ENCODE results near the gene FURIN.
"Not testable (repeated sequence)": the region's sequence is repeated elsewhere in the genome, so short reads cannot be mapped to it uniquely, and the experiment has no call there.

FURIN gene

DNA sequence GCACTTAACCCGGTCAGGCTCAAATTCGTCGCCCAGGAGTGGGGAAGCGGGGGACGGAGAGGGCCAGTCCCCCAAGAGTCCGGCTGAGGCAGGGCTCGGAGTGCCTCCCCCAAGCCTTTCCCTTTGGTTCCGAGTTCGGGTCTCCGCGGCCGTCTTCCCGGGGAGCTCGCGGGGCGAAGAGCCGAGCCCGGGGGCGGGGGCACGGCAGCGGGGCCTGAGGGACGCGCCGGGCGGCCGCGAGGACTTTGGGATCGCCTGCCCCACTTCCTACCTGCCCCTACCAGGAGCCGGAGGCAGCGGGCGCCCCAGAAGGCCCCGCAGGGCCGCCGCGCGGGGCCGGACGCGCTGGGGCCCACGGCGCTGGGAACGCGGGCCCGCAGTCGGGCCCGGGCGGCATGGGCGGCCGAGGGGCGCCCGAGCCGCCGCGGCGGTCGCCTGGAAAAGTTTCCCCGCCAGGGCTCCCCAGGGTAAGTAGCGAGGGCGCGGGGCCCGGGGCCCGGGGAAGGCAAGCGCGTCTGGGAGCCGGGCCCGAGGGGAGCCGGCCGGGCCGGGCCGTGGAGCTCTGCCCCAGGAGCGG, 2.8 kb downstream of the FURIN start:
- DNase-seq = no peak

DNA sequence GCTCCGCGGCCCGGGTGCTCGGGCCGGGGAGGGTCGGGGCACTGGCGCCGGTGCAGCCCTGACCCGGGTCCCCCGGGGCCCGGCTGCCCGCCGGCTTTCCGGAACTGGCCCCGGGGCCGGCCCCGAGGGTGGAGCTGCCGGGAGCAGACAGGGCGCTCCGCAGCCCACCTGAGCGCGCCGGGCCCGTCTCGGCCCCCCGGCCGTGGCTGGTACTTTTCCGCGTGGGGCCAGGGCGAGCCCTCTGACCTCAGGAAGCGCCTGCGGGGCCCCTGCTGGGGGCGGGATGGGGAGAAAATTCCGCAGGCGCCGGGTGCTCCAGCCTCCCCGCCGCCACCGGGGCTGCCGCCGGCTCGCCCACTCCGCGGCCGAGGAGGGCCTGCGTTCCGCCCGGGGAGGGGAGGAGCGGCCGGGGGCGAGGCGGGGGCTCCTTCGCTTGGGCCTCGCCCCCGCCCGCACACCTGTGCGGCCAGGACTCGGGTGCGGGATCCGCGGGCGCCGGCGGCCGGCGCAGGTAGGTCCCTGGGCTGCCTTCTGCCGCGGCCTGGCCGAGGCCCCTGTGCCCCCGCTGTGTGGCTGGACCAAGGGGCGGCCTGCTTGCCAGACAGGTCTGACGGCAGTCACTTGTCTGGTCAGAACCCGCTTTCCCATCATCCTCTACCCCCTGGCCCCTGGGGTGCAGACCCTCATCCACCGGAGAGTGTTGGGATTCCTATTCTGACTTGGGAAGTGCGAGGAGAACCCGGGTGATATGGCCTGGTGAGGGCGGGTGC, 3.5 kb downstream of the FURIN start:
- DNase-seq = no peak

GRCh38 chr15:90872486-90873184, 4.2 kb downstream of the FURIN start:
- no peak for DNase-seq

DNA sequence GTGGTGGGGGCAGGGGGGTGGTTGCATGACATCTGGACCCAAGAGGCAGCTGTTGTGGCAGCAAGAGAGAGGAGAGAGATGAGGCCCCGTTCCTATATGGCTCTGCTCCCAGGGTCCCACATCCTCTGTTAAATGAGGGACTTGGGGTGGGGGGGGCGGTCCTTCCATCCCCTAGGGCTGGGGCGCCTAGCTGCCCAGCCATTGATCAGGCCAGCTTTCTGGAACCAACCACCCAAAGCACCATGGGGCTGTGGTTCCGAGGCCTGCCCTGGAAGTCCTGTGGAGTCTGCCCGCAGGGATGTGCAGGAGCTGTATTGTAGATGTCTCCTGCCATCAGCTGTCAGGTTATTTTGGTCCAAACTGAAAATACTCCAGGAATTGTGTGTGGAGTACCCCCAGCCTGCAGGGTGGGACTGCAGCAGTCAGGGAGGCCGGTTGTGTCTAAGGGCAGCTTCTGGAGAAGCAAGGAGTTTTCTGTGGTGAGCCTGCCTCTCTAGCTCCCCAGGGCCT, 5.2 kb downstream of the FURIN start:
- no peak for DNase-seq

- no peak for DNase-seq
Measured at GRCh38 chr15:90873998-90874605, 5.7 kb downstream of the FURIN start.

DNA sequence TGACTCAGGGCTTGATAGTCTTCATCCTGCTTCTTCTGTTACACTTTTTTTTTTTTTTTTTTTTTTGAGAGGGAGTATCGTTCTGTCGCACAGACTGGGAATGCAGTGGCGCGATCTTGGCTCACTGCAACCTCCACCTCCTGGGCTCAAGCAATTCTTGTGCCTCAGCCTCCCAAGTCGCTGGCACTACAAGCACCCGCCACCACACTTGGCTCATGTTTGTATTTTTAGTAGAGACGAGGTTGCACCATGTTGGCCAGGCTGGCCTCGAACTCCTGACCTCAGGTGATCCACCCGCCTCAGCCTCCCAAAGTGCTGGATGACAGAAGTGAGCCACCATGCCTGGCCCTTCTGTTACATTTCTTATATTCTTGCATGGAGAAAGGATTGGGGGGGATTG, 6.6 kb downstream of the FURIN start:
- DNase-seq = not testable (repeated sequence)

DNA sequence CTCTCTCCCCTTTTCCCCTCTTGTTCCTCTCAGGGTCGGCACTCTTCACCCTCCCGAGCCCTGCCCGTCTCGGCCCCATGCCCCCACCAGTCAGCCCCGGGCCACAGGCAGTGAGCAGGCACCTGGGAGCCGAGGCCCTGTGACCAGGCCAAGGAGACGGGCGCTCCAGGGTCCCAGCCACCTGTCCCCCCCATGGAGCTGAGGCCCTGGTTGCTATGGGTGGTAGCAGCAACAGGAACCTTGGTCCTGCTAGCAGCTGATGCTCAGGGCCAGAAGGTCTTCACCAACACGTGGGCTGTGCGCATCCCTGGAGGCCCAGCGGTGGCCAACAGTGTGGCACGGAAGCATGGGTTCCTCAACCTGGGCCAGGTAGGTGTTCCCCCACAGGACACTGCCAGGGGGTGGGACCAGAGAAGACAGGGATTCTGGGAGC, 7.2 kb downstream of the FURIN start:
- DNase-seq = no peak

DNA sequence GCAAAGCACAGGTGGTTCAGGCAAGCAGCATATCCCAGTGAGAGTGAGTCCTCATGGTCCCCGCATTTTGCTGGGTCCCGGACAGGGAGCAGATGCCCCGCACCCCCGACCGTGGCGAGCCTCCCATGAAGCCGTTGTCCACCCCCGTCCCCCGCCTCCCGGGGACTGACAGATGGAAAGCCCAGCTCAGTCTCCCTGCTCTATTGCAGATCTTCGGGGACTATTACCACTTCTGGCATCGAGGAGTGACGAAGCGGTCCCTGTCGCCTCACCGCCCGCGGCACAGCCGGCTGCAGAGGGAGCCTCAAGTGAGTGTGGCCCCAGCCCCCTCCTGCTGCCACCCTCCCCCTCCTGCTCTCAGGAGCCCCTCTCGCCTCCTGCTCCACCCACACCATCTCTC, 7.7 kb downstream of the FURIN start:
- no peak for DNase-seq

DNA sequence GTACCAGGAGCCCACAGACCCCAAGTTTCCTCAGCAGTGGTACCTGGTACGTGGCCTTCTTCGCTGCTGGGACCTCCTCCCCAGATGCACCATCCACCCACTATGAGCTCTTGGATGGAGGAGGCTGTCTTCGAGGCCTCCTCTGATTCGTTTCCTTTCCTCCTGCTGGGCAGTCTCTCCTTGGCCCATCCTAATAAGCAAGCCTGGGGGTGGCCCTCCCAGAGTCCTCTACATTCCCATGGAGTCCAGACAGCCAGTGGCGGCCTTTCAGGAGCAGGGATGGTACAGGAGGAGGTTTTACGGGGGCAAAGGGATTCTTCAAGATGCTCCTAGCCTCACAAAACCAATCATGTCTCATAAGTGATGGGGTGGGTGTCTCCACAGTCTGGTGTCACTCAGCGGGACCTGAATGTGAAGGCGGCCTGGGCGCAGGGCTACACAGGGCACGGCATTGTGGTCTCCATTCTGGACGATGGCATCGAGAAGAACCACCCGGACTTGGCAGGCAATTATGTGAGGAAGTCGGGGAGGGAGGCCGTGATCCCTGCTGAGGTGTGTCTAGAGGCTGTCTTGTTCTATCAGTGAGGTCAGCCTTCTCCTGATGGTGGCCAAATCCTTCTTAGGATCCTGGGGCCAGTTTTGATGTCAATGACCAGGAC, 8.3 kb downstream of the FURIN start:
- no peak for DNase-seq

- DNase-seq = no peak
Measured at GRCh38 chr15:90877315-90877714, 8.9 kb downstream of the FURIN start.

- no peak for DNase-seq
Measured at GRCh38 chr15:90877996-90878395, 9.6 kb downstream of the FURIN start.

DNA sequence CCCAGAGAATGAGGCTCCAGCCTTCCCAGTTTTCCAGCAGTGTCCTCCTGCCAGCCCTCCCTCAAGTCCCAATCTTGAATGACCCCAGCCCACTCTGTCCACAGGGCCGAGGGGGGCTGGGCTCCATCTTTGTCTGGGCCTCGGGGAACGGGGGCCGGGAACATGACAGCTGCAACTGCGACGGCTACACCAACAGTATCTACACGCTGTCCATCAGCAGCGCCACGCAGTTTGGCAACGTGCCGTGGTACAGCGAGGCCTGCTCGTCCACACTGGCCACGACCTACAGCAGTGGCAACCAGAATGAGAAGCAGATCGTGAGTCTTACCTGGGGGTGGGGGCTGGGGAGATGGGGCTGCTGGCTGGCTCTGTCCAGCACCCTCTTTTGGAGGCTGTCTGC, 10.3 kb downstream of the FURIN start:
- no peak for DNase-seq

GRCh38 chr15:90879730-90880366, 11.5 kb downstream of the FURIN start:
- no peak for DNase-seq

- DNase-seq = no peak
Measured at GRCh38 chr15:90880381-90881145, 12.2 kb downstream of the FURIN start.

- DNase-seq = no peak
Measured at GRCh38 chr15:90881181-90881977, 13.0 kb downstream of the FURIN start.

DNA sequence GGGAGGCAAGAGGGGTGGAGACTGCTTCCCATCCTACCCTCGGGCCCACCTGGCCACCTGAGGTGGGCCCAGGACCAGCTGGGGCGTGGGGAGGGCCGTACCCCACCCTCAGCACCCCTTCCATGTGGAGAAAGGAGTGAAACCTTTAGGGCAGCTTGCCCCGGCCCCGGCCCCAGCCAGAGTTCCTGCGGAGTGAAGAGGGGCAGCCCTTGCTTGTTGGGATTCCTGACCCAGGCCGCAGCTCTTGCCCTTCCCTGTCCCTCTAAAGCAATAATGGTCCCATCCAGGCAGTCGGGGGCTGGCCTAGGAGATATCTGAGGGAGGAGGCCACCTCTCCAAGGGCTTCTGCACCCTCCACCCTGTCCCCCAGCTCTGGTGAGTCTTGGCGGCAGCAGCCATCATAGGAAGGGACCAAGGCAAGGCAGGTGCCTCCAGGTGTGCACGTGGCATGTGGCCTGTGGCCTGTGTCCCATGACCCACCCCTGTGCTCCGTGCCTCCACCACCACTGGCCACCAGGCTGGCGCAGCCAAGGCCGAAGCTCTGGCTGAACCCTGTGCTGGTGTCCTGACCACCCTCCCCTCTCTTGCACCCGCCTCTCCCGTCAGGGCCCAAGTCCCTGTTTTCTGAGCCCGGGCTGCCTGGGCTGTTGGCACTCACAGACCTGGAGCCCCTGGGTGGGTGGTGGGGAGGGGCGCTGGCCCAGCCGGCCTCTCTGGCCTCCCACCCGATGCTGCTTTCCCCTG, 13.8 kb downstream of the FURIN start:
- no peak for DNase-seq

GRCh38 chr15:90882781-90883525, 14.6 kb downstream of the FURIN start:
- no peak for DNase-seq

DNA sequence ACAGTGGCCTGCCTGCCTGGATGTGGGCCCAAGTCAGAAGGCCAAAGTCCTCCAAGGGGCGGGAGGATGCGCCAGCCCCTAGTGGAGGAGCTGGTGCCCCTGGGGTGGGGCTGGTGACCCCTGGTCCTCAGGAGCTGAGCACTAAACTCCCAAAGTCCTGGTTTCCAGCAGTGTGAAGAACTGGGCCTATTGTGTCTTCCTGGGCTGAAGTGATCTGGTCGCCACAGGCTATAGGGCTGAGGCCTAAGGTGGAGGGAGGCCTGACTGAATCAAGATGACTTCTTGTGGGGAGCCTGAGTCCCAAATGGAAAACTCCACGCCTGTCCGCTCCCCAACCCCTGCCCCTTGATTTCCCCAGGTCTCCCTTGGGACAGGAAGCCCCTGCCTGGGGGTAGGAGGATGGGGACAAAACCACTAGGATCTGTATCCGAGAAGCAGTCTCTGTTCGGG, 15.2 kb downstream of the FURIN start:
- no peak for DNase-seq
